Transverse colon (tissue), 4 donors: ENCODE results near the gene RGS10. TPM values are rescaled to one million over a fixed set of nuclear protein-coding genes. Genes with fewer than 3 reads are reported as not detected.

ENCODE experiments used
- DNase-seq: peaks from one replicate; pipeline ENCODE4 v3.0.0-alpha.2; 2019
- H3K27ac ChIP-seq, 4 donors: fragments of 200-600 bp; sonication (generic); 2 replicates each; pipeline ENCODE4 v1.5.1; 2016 to 2018; ENCODE audit warnings: inconsistent platforms in 4 of 4
- H3K27me3 ChIP-seq: fragments of 200-600 bp; sonication (generic); 2 replicates; pipeline ENCODE4 v1.5.1; 2017; ENCODE audit warnings: inconsistent platforms
- H3K36me3 ChIP-seq, 4 donors: fragments of 200-600 bp; sonication (generic); 2 replicates each; pipeline ENCODE4 v1.5.1; 2017 to 2019; ENCODE audit warnings: inconsistent platforms in 4 of 4
- H3K4me1 ChIP-seq, 4 donors: fragments of 200-600 bp; sonication (generic); 2 replicates each; pipeline ENCODE4 v1.5.1; 2017 to 2020; ENCODE audit warnings: inconsistent platforms in 4 of 4
- H3K4me3 ChIP-seq, 4 donors: fragments of 200-600 bp; sonication (generic); 1 replicate in 1 of 4; 2 replicates in 3 of 4; pipeline versions ENCODE4 v1.5.1 to v1.6.1; 2017 to 2019; ENCODE audit warnings: inconsistent platforms in 4 of 4
- H3K9me3 ChIP-seq, 2 donors: fragments of 200-600 bp; sonication (generic); 2 replicates each; pipeline ENCODE4 v1.5.1; 2017 to 2019; ENCODE audit warnings: inconsistent platforms in 2 of 2
- CTCF ChIP-seq, 5 experiments: fragments of 200-600 bp in 3 of 5; fragments of 450-650 bp in 2 of 5; sonication (generic) in 3 of 5; IDR thresholded peaks; 1 replicate in 2 of 5; 2 replicates in 3 of 5; pipeline ENCODE4 v1.5.1; 2016 to 2017; ENCODE audit warnings: antibody characterized with exemption in 5 of 5, inconsistent platforms in 3 of 5, mild to moderate bottlenecking in 2 of 5, moderate library complexity in 1 of 5
- EP300 ChIP-seq: sonication (generic); formaldehyde crosslinking; IDR thresholded peaks from one replicate; pipeline ENCODE4 v1.6.1; 2017; ENCODE audit warnings: antibody characterized with exemption, low read depth
- POLR2A ChIP-seq: fragments of 450-650 bp; IDR thresholded peaks from one replicate; pipeline ENCODE4 v1.6.1; 2016; ENCODE audit warnings: antibody characterized with exemption, mild to moderate bottlenecking, moderate library complexity
- POLR2AphosphoS5 ChIP-seq, 3 donors: sonication (generic); formaldehyde crosslinking; IDR thresholded peaks; one replicate each; pipeline ENCODE4 v1.6.1; 2016; ENCODE audit warnings: antibody characterized with exemption in 3 of 3
- WGBS, 2 donors: methylation state at CpG; one replicate each; pipeline ENCODE4 v1.1.5; 2018; ENCODE audit warnings: low coverage in 1 of 2; 5-methylcytosine and 5-hydroxymethylcytosine counted together
- in situ Hi-C, 4 donors: fragments of 200-750 bp; cut with MboI; loops; one replicate each; pipeline versions ENCODE4 v1.15.0 to v1.15.1; 2017; ENCODE audit warnings: low sequenced_read_pairs in 3 of 4, low pct_ligation_motif_present in 1 of 4, low pct_unique_long_range_greater_than_20kb in 1 of 4
- intact Hi-C: fragments of 100-400 bp; cut with DNase I; formaldehyde crosslinking; loops from one replicate; pipeline ENCODE4 v1.15.1; 2023; ENCODE audit warnings: low total_unique reads
- total RNA-seq, 4 donors: library from RNA; depleted of rRNA; stranded (reverse); fragments of >200 nt; gene quantifications; one replicate each; pipeline ENCODE4 v1.1.0, GENCODE V29; 2016

Gene RGS10
- total RNA-seq, 4 donors from 2014 or later: 26.3 to 47.1 (median 38.8) TPM

- no peak overlapping the region for H3K4me3 ChIP-seq
- H3K9me3 ChIP-seq: no peaks in the 10 kb centered on the region
- no peak overlapping the region for H3K27ac ChIP-seq
- in situ Hi-C loops (no loop called here), intact Hi-C loops (no loop called here)
- no peak for DNase-seq
- H3K36me3 ChIP-seq: no peaks in the 10 kb centered on the region
- whole genome bisulfite sequencing, 2 donors: 94 to 96% methylated on average over 3 to 17 of the region's 17 CpGs
- TF ChIP-seq POLR2AphosphoS5 (IDR thresholded peaks at IDR 0.05) (no peak), POLR2A (no peak), CTCF (IDR thresholded peaks at IDR 0.05) (no peak), EP300 (no peak)
- no peaks in the 10 kb centered on the region for H3K27me3 ChIP-seq
- H3K4me1 ChIP-seq: no peaks in the 10 kb centered on the region
Measured at GRCh38 chr10:119459681-119460340, 82.7 kb downstream of the RGS10 start.

- DNase-seq: no peak
- in situ Hi-C loops (no loop called here), intact Hi-C loops (no loop called here)
- Histone ChIP-seq H3K27me3 (no peaks in the 10 kb centered on the region), H3K4me3 (no peak overlapping the region), H3K27ac (no peak overlapping the region), H3K9me3 (no peaks in the 10 kb centered on the region), H3K36me3 (peaks cover 0 to under 1% (median 0%) of the 10 kb centered on the region in 4 donors), H3K4me1 (no peaks in the 10 kb centered on the region)
- 83 to 89% methylated on average over 7 to 28 of the region's 28 CpGs for WGBS, 2 donors
- no peak for TF ChIP-seq EP300
- no peak for TF ChIP-seq CTCF (IDR thresholded peaks at IDR 0.05)
Measured at GRCh38 chr10:119457966-119458766, 84.4 kb downstream of the RGS10 start.

GRCh38 chr10:119456435-119456810 is 86.1 kb downstream of the RGS10 start:
- TF ChIP-seq POLR2A: no peak
- no peak for TF ChIP-seq EP300
- TF ChIP-seq POLR2AphosphoS5 (IDR thresholded peaks at IDR 0.05): no peak
- no peak for TF ChIP-seq CTCF (IDR thresholded peaks at IDR 0.05)
- WGBS, 2 donors: 95% methylated on average over 6 of the region's 7 CpGs; no CpG with 5 or more reads in 1 of the 2 donors
- in situ Hi-C loops: no loop called here
- H3K4me3 ChIP-seq: no peak overlapping the region
- no peaks in the 10 kb centered on the region for H3K27me3 ChIP-seq
- H3K36me3 ChIP-seq: peaks cover 0 to 3% (median 0%) of the 10 kb centered on the region in 4 donors
- no peaks in the 10 kb centered on the region for H3K4me1 ChIP-seq
- DNase-seq: no peak
- H3K9me3 ChIP-seq: no peaks in the 10 kb centered on the region
- intact Hi-C loops: no loop called here
- H3K27ac ChIP-seq: no peak overlapping the region

- H3K36me3 ChIP-seq: peaks cover 0 to 3% (median 0%) of the 10 kb centered on the region in 4 donors
- no peak for DNase-seq
- intact Hi-C loops: no loop called here
Measured at GRCh38 chr10:119455609-119456434, 86.7 kb downstream of the RGS10 start.

More at GRCh38 chr10:119455609-119456434, 86.7 kb downstream of the RGS10 start:
- Histone ChIP-seq H3K4me1 (no peaks in the 10 kb centered on the region), H3K4me3 (no peak overlapping the region), H3K9me3 (no peaks in the 10 kb centered on the region), H3K27me3 (no peaks in the 10 kb centered on the region), H3K27ac (no peak overlapping the region)
- in situ Hi-C loops: no loop called here
- WGBS, 2 donors: 87 to 100% methylated on average over 1 to 23 of the region's 23 CpGs
- TF ChIP-seq POLR2A: no peak
- TF ChIP-seq CTCF (IDR thresholded peaks at IDR 0.05): no peak
- no peak for TF ChIP-seq EP300
- no peak for TF ChIP-seq POLR2AphosphoS5 (IDR thresholded peaks at IDR 0.05)
